Sigmoid colon (tissue), 7 donors: ENCODE results near the gene NTNG2. TPM values are rescaled to one million over a fixed set of nuclear protein-coding genes. Genes with fewer than 3 reads are reported as not detected.

Experiments used
- DNase-seq: peaks from one replicate; pipeline ENCODE4 v3.0.0-alpha.2; 2019
- H3K27ac ChIP-seq, 4 donors: fragments of 200-600 bp; sonication (generic); one replicate each; pipeline ENCODE4 v1.5.1; 2016 to 2019; ENCODE audit warnings: mild to moderate bottlenecking in 1 of 4
- H3K27me3 ChIP-seq, 3 donors: fragments of 200-600 bp; sonication (generic); one replicate each; pipeline ENCODE4 v1.5.1; 2019; ENCODE audit warnings: mild to moderate bottlenecking in 1 of 3
- H3K36me3 ChIP-seq, 4 donors: fragments of 200-600 bp; sonication (generic); one replicate each; pipeline ENCODE4 v1.5.1; 2016 to 2019
- H3K4me1 ChIP-seq, 4 donors: fragments of 200-600 bp; sonication (generic); one replicate each; pipeline ENCODE4 v1.5.1; 2017 to 2019
- H3K4me3 ChIP-seq, 4 donors: fragments of 200-600 bp; sonication (generic); one replicate each; pipeline ENCODE4 v1.5.1; 2017 to 2019; ENCODE audit warnings: mild to moderate bottlenecking in 2 of 4, moderate library complexity in 1 of 4
- H3K9me3 ChIP-seq, 4 donors: fragments of 200-600 bp in 3 of 4; sonication (generic) in 3 of 4; one replicate each; pipeline versions ENCODE4 v1.5.1 to v1.6.1; 2013 to 2019
- EP300 ChIP-seq, 4 donors: sonication (generic); formaldehyde crosslinking; IDR thresholded peaks; one replicate each; pipeline ENCODE4 v1.6.1; 2017; ENCODE audit warnings: antibody characterized with exemption in 4 of 4
- POLR2A ChIP-seq, 2 donors: fragments of 450-650 bp; IDR thresholded peaks; one replicate each; pipeline ENCODE4 v1.6.1; 2016; ENCODE audit warnings: antibody characterized with exemption in 2 of 2, mild to moderate bottlenecking in 2 of 2, moderate library complexity in 2 of 2
- POLR2AphosphoS5 ChIP-seq, 4 donors: sonication (generic); formaldehyde crosslinking; IDR thresholded peaks; one replicate each; pipeline ENCODE4 v1.6.1; 2017; ENCODE audit warnings: antibody characterized with exemption in 4 of 4
- WGBS, 2 donors: extraction: QIAGEN DNeasy Blood & Tissue Kit; methylation state at CpG; one replicate each; pipeline ENCODE4 v1.1.7; 2013; 5-methylcytosine and 5-hydroxymethylcytosine counted together
- intact Hi-C: fragments of 100-400 bp; cut with DNase I; formaldehyde crosslinking; loops from one replicate; pipeline ENCODE4 v1.15.1; 2023
- polyA plus RNA-seq, 3 donors: library from polyadenylated mRNA; stranded (reverse); fragments of 200-250 nt; gene quantifications; one replicate each; pipeline ENCODE4 v1.2.3, GENCODE V29; 2013
- total RNA-seq, 4 donors: library from RNA; depleted of rRNA; stranded (reverse); fragments of >200 nt; gene quantifications; one replicate each; pipeline ENCODE4 v1.1.0, GENCODE V29; 2016
- TF ChIP-seq, protein P1 (sequence below), 4 experiments: fragments of 450-650 bp in 3 of 4; fragments of 200-600 bp in 1 of 4; IDR thresholded peaks; one replicate each; pipeline ENCODE4 v1.5.1; 2016 to 2019; ENCODE audit warnings: antibody characterized with exemption in 4 of 4, mild to moderate bottlenecking in 3 of 4, moderate library complexity in 2 of 4
- donor health status: healthy with polysubstance abuse.
- donor health status: Bipolar disorder and iron deficiency.
- donor health status: healthy.

The NTNG2 gene
- total and polyA plus RNA-seq, 7 donors: 0.28 to 12.0 (median 0.55) TPM; not detected in 1

DNA sequence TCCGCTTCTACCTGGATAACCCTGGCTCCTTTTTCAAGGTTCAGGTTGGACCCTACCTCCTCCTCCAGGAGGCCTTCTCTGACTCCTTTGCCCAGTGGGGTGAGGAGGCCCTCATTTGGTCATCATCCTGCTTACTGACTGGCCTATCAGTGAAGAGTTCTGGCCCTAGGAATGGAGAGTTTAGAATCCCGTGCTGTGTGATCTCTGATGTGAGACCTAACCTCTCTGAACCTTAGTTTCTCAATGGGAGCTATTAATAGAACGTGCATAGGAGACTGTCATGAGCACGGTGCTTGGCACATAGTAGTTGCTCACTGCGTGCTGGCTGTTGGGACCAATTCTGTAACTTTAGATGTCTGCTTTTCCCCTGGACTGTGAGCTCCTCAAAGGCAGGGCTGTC, 10.3 kb downstream of the NTNG2 start:
- 66 to 80% methylated on average over 5 of the region's 5 CpGs for WGBS, 2 donors
- Histone ChIP-seq H3K4me3 (no peak overlapping the region), H3K9me3 (no peaks in the 10 kb centered on the region), H3K27ac (no peak overlapping the region), H3K36me3 (no peaks in the 10 kb centered on the region), H3K27me3 (peaks cover 0 to 29% (median 26%) of the 10 kb centered on the region in 3 donors), H3K4me1 (no peaks in the 10 kb centered on the region)
- TF ChIP-seq EP300 (IDR thresholded peaks at IDR 0.05) (no peak), POLR2A (IDR thresholded peaks at IDR 0.05) (no peak), POLR2AphosphoS5 (IDR thresholded peaks at IDR 0.05) (no peak)
- TF ChIP-seq, protein P1, sequence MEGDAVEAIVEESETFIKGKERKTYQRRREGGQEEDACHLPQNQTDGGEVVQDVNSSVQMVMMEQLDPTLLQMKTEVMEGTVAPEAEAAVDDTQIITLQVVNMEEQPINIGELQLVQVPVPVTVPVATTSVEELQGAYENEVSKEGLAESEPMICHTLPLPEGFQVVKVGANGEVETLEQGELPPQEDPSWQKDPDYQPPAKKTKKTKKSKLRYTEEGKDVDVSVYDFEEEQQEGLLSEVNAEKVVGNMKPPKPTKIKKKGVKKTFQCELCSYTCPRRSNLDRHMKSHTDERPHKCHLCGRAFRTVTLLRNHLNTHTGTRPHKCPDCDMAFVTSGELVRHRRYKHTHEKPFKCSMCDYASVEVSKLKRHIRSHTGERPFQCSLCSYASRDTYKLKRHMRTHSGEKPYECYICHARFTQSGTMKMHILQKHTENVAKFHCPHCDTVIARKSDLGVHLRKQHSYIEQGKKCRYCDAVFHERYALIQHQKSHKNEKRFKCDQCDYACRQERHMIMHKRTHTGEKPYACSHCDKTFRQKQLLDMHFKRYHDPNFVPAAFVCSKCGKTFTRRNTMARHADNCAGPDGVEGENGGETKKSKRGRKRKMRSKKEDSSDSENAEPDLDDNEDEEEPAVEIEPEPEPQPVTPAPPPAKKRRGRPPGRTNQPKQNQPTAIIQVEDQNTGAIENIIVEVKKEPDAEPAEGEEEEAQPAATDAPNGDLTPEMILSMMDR (IDR thresholded peaks at IDR 0.05): no peak
- intact Hi-C loops: no loop called here
- no peak for DNase-seq

DNA sequence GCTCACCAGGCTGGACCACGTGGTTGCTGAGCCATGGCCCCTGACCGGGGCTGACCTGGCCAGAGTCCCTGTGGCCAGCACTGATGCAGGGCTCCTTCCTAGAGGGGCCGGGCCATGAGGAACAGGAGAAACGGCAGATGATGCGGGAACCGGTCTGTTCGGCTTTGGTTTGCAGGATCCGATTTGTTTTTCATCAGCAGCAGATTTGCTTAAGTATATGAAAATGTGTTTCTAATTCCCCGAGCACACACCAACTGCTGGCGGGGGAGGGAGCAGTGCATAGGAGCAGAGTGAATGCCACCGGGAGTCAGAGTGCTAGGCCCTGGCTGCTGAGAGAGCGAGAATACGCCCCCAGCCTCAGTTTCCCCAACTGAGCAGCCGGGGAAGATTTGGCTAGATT, 13.6 kb downstream of the NTNG2 start:
- Histone ChIP-seq H3K27ac (no peak overlapping the region), H3K9me3 (no peaks in the 10 kb centered on the region), H3K27me3 (peaks cover 0 to 12% (median 7%) of the 10 kb centered on the region in 3 donors), H3K4me3 (no peak overlapping the region), H3K4me1 (no peaks in the 10 kb centered on the region), H3K36me3 (no peaks in the 10 kb centered on the region)
- 48 to 65% methylated on average over 14 of the region's 14 CpGs for WGBS, 2 donors
- TF ChIP-seq, protein P1 (IDR thresholded peaks at IDR 0.05): no peak
- no peak for TF ChIP-seq POLR2A (IDR thresholded peaks at IDR 0.05)
- TF ChIP-seq EP300 (IDR thresholded peaks at IDR 0.05): no peak
- no peak for TF ChIP-seq POLR2AphosphoS5 (IDR thresholded peaks at IDR 0.05)
- no peak for DNase-seq
- intact Hi-C loops: no loop called here

DNA sequence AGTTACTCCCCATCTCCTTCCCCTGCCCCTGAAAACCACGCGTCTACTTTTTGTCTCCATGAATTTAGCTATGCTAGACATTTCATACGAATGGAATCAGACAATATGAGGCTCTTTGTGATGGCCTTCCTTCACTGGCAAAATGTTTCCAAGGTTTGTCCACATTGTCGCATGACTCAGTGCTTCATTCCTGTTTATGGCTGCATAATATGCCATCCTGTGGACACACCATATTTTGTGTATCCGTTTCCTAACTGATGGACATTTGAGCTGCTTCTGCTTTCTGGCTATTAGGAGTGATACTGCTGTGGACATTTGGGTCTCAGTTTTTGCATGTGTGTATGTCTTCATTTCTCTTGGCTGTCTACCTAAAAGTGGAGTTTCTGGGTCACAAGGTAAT, 14.5 kb downstream of the NTNG2 start:
- WGBS, 2 donors: 84 to 94% methylated on average over 5 of the region's 5 CpGs
- H3K27me3 ChIP-seq: peaks cover 0 to 19% (median 3%) of the 10 kb centered on the region in 3 donors
- no peaks in the 10 kb centered on the region for H3K4me1 ChIP-seq
- TF ChIP-seq, protein P1 (IDR thresholded peaks at IDR 0.05): no peak
- no peak for TF ChIP-seq EP300 (IDR thresholded peaks at IDR 0.05)
- TF ChIP-seq POLR2AphosphoS5 (IDR thresholded peaks at IDR 0.05): no peak
- TF ChIP-seq POLR2A (IDR thresholded peaks at IDR 0.05): no peak
- no peak overlapping the region for H3K27ac ChIP-seq
- H3K9me3 ChIP-seq: no peaks in the 10 kb centered on the region
- no peak for DNase-seq
- no peaks in the 10 kb centered on the region for H3K36me3 ChIP-seq
- H3K4me3 ChIP-seq: no peak overlapping the region
- intact Hi-C loops: no loop called here

DNA sequence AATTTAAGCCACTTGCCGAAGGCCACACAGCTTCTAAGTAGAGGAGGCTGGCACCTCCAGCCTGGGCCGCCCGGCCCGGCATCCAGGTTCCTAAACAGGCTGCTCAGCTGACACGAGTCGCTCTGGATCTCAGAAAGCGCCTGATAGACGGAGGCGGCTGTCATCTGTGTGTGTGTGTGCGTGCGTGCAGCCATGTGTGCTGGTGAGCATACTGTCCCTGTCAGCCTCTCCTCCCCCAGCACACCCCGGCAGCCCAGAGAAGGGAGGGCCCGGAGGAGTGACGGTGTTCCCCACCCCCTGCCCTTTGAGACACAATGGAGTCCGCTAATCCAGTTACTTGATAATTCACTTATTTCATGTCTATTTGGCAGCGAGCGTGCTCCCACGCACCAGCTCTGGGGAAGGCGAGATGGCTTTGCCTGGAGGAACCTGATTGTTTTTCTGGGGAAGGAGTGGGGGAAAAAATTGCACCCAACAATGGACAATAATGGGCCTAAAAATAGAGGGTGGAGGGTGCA, 20.0 kb downstream of the NTNG2 start:
- DNase-seq: no peak
- 60 to 73% methylated on average over 19 of the region's 19 CpGs for WGBS, 2 donors
- Histone ChIP-seq H3K4me3 (no peak overlapping the region), H3K27me3 (peaks cover 0 to 50% (median 9%) of the 10 kb centered on the region in 3 donors), H3K27ac (no peak overlapping the region), H3K36me3 (no peaks in the 10 kb centered on the region), H3K9me3 (no peaks in the 10 kb centered on the region), H3K4me1 (peaks cover 0 to 13% (median 0%) of the 10 kb centered on the region in 4 donors)
- TF ChIP-seq POLR2AphosphoS5 (IDR thresholded peaks at IDR 0.05) (no peak), EP300 (IDR thresholded peaks at IDR 0.05) (no peak), POLR2A (IDR thresholded peaks at IDR 0.05) (no peak)
- TF ChIP-seq, protein P1 (IDR thresholded peaks at IDR 0.05): no peak
- intact Hi-C loops: no loop called here
